NT2/D1 (cell line): ENCODE measurements around the gene CCS.

Experiments used
- DNase-seq: peaks from one replicate; pipeline ENCODE4 v3.0.0-alpha.2; 2011; ENCODE audit warnings: low read depth, low spot score
- H3K27me3 ChIP-seq: 2 replicates; pipeline ENCODE4 v1.6.0; 2011; ENCODE audit warnings: mild to moderate bottlenecking; ENCODE audit not compliant: insufficient read length, insufficient read depth
- H3K36me3 ChIP-seq: 2 replicates; pipeline ENCODE4 v1.6.1; 2011; ENCODE audit warnings: mild to moderate bottlenecking, low read length, mixed read lengths; ENCODE audit not compliant: insufficient read depth, insufficient read length
- H3K4me1 ChIP-seq: 2 replicates; pipeline ENCODE4 v1.5.1; 2011; ENCODE audit not compliant: insufficient read depth, insufficient read length
- H3K4me3 ChIP-seq: 2 replicates; pipeline ENCODE4 v1.5.1; 2011; ENCODE audit warnings: low read depth; ENCODE audit not compliant: insufficient read length
- H3K9ac ChIP-seq: 2 replicates; pipeline ENCODE4 v1.6.0; 2011; ENCODE audit warnings: low read depth; ENCODE audit not compliant: insufficient read length
- H3K9me3 ChIP-seq: 2 replicates; pipeline ENCODE4 v1.5.1; 2011; ENCODE audit warnings: mild to moderate bottlenecking, low read length; ENCODE audit not compliant: insufficient read depth
- SUZ12 ChIP-seq: IDR thresholded peaks from 2 replicates; pipeline ENCODE4 v1.6.1; 2011; ENCODE audit not compliant: insufficient read length, insufficient read depth; ENCODE audit errors: extremely low read depth
- YY1 ChIP-seq: IDR thresholded peaks from 2 replicates; pipeline ENCODE4 v1.6.1; 2011; ENCODE audit not compliant: insufficient read length, insufficient read depth
- ZNF274 ChIP-seq: IDR thresholded peaks from 2 replicates; pipeline ENCODE4 v1.6.1; 2011; ENCODE audit warnings: mild to moderate bottlenecking, low read depth, low read length

CCS gene

DNA sequence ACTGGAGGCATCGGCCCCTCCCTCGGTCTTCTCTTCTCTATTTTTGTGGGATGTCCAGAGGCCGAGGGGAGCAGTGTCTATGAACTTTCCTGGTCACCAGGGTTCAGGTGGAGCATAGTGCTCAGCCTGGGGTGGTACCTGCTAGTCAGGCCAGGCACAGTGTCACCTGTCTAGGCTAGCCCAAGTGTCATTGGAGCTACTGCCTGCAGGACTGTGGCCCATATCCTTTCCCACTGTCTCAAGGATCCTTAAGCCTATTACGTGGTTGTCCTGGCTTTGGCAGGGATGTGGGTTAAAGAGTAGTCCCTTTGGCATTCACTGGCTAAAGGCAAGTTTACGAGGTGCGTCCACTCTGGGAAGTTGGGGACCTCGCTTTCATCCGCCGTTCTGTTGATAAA, 32.8 kb downstream of the CCS start:
- no peak overlapping the region for H3K4me3 ChIP-seq
- TF ChIP-seq YY1 = no peak
- TF ChIP-seq ZNF274 = no peak
- TF ChIP-seq SUZ12 = no peak
- H3K36me3 ChIP-seq = peaks cover 99% of the 10 kb centered on the region
- no peaks in the 10 kb centered on the region for H3K27me3 ChIP-seq
- H3K4me1 ChIP-seq = peaks cover 4% of the 10 kb centered on the region
- no peak overlapping the region for H3K9ac ChIP-seq
- no peaks in the 10 kb centered on the region for H3K9me3 ChIP-seq
- no peak for DNase-seq

GRCh38 chr11:66626382-66626781, 33.4 kb downstream of the CCS start:
- Histone ChIP-seq H3K4me3 (no peak overlapping the region), H3K27me3 (no peaks in the 10 kb centered on the region), H3K9ac (no peak overlapping the region), H3K4me1 (peaks cover 4% of the 10 kb centered on the region), H3K9me3 (no peaks in the 10 kb centered on the region), H3K36me3 (peaks cover 96% of the 10 kb centered on the region)
- no peak for TF ChIP-seq ZNF274
- TF ChIP-seq YY1 = no peak
- no peak for TF ChIP-seq SUZ12
- DNase-seq = no peak

DNA sequence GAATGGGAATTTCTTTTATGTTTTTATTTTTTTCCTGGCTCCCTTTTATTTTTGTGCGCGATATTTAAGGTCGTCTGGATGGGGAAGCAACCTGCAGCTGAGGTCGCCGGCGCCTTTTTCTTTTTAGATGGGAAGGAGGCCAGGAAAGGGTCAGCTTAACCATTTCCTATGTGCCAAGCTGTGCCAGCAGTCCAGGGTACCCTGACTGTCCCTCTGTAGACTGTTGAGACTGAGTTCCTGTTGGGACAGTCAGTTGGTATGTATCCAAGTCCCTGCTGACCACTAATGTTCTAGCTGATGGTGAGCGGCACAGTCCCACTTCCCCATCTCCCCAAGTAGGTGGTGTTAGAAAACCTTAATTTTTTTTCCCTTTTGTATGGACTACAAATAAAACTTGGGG, 33.9 kb downstream of the CCS start:
- TF ChIP-seq YY1 = no peak
- no peak for TF ChIP-seq ZNF274
- no peak for TF ChIP-seq SUZ12
- H3K4me3 ChIP-seq = no peak overlapping the region
- no peaks in the 10 kb centered on the region for H3K27me3 ChIP-seq
- peaks cover 95% of the 10 kb centered on the region for H3K36me3 ChIP-seq
- no peaks in the 10 kb centered on the region for H3K9me3 ChIP-seq
- no peak overlapping the region for H3K9ac ChIP-seq
- H3K4me1 ChIP-seq = peaks cover 4% of the 10 kb centered on the region
- DNase-seq = no peak

DNA sequence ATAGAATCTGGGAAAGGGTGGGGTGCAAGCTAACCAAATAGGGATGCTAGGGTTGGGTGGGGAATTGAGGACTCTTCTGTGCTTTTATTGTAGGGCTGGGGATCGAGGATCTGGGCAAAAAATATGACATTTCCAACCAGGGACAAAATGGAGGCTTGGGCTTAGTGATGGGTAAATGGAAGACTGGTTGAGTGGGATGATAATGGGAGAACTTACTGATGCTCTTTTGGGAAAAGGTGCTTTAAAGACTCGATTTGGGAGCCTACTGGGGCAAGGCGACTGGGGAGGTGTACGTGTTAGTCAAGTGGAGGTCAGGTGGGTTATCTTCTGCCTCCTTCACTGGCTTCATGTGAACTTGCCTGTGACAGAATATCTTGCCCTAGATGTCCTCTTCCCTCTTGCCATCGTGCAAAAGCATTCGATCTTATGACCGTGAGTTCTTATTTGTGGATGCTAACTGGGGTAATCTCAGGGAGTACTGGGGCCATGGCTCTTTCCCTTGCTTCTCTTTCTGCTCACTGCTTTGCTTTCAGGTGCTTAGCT, 35.1 kb downstream of the CCS start:
- no peak for DNase-seq
- Histone ChIP-seq H3K4me1 (peaks cover 4% of the 10 kb centered on the region), H3K4me3 (no peak overlapping the region), H3K27me3 (no peaks in the 10 kb centered on the region), H3K9ac (no peak overlapping the region), H3K36me3 (peaks cover 96% of the 10 kb centered on the region), H3K9me3 (no peaks in the 10 kb centered on the region)
- TF ChIP-seq YY1 (no peak), SUZ12 (no peak), ZNF274 (no peak)

DNA sequence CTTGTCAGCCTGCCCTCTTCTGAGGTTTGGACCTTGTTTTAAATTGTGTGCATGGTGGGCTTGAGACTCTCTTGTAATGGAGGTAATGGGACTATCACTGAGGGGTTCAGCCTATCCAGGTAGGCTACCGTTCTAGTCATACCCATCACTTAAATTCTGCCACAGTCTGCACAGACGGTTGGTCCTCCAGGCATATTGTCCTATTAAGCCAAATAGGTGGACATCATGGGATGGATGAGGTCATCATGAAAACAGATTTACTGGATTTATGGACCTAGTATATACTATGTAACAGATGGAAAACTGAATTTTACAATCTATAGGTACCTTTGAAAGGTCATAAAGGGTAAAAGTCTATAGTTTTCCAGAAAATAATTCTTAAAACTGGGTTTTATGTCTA, 36.4 kb downstream of the CCS start:
- Histone ChIP-seq H3K9me3 (no peaks in the 10 kb centered on the region), H3K9ac (no peak overlapping the region), H3K36me3 (peaks cover 93% of the 10 kb centered on the region), H3K4me1 (peaks cover 4% of the 10 kb centered on the region), H3K27me3 (no peaks in the 10 kb centered on the region), H3K4me3 (no peak overlapping the region)
- TF ChIP-seq YY1 (no peak), ZNF274 (no peak), SUZ12 (no peak)
- no peak for DNase-seq

DNA sequence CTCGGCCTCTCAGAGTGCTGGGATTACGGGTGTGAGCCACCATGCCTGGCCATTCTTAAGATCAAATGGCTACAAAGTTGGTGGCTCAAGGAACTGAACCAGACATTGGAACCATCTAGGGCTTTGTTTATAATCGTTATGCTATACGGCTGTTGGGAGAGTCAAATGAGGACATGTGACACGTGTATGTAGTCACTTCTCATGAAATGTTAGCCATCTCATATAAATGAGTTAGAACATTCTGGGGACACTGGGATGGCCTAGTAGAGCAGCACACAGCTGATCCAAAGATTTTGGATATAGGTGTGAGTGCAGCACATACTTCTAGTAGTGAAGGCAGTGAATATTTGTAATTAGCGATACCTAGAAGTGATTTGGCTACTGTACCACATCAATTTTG, 38.9 kb downstream of the CCS start:
- no peaks in the 10 kb centered on the region for H3K4me1 ChIP-seq
- H3K36me3 ChIP-seq = peaks cover 86% of the 10 kb centered on the region
- TF ChIP-seq YY1 (no peak), ZNF274 (no peak), SUZ12 (no peak)
- no peaks in the 10 kb centered on the region for H3K9me3 ChIP-seq
- H3K4me3 ChIP-seq = no peak overlapping the region
- no peak overlapping the region for H3K9ac ChIP-seq
- H3K27me3 ChIP-seq = no peaks in the 10 kb centered on the region
- no peak for DNase-seq

- DNase-seq = no peak
- no peak overlapping the region for H3K9ac ChIP-seq
- no peaks in the 10 kb centered on the region for H3K27me3 ChIP-seq
- H3K4me3 ChIP-seq = no peak overlapping the region
- H3K4me1 ChIP-seq = no peaks in the 10 kb centered on the region
- no peak for TF ChIP-seq SUZ12
- H3K9me3 ChIP-seq = no peaks in the 10 kb centered on the region
- H3K36me3 ChIP-seq = peaks cover 75% of the 10 kb centered on the region
These were observed 40.0 kb downstream of the CCS start for GRCh38 chr11:66632952-66633351.
